BJ (cell line): ENCODE measurements around the gene NIPSNAP3A. TPM values are rescaled to one million over a fixed set of nuclear protein-coding genes. Genes with fewer than 3 reads are reported as not detected.
A peak's percentile ranks its signal among the peaks of the same experiment; 100 is the strongest.

Experiments used
- CTCF ChIA-PET: fragments of 350-600 bp; formaldehyde crosslinking; extraction: SDS; loops from one replicate; lab custom pipeline; 2021; ENCODE audit warnings: antibody characterized with exemption, inconsistent platforms; lab: Yijun Ruan, JAX
- POLR2A ChIA-PET: fragments of 300-600 bp; sonication (Branson Sonifier 250); formaldehyde crosslinking; extraction: SDS; loops from one replicate; lab custom pipeline; 2021; ENCODE audit warnings: antibody characterized with exemption; lab: Charles Lee
- DNase-seq: peaks from one replicate; pipeline ENCODE4 v3.0.0-alpha.2; 2011; ENCODE audit warnings: low read depth
- H3K27me3 ChIP-seq: 2 replicates; pipeline ENCODE4 v1.6.0; 2011; ENCODE audit warnings: low read length; ENCODE audit not compliant: control insufficient read depth, insufficient read depth
- H3K36me3 ChIP-seq: 2 replicates; pipeline ENCODE4 v1.5.1; 2011; ENCODE audit warnings: low read length; ENCODE audit not compliant: control insufficient read depth, insufficient read depth
- H3K4me3 ChIP-seq: 2 replicates; pipeline ENCODE4 v1.5.1; 2011; ENCODE audit warnings: low read depth, mild to moderate bottlenecking, control low read depth, low read length
- CTCF ChIP-seq: IDR thresholded peaks from 2 replicates; pipeline ENCODE4 v1.5.1; 2011; ENCODE audit warnings: low read depth, mild to moderate bottlenecking, control low read depth, inconsistent platforms, low read length, moderate library complexity; ENCODE audit not compliant: insufficient read depth
- polyA plus RNA-seq: library from polyadenylated mRNA; depleted of rRNA; stranded (reverse); fragments of >200 nt; gene quantifications from 2 replicates; pipeline ENCODE4 v1.2.3, GENCODE V29; 2011

The NIPSNAP3A gene
- polyA plus RNA-seq, 1 experiment: 40.6 TPM

GRCh38 chr9:104774831-104775573 lies 27.5 kb downstream of the NIPSNAP3A start:
- TF ChIP-seq CTCF: no peak
- no peak for DNase-seq
- CTCF ChIA-PET: no interaction called here

GRCh38 chr9:104775574-104775936 lies 28.1 kb downstream of the NIPSNAP3A start:
- DNase-seq: no peak
- Histone ChIP-seq H3K4me3 (no peak overlapping the region), H3K27me3 (no peaks in the 10 kb centered on the region), H3K36me3 (no peaks in the 10 kb centered on the region)
- POLR2A ChIA-PET: no interaction called here
- TF ChIP-seq CTCF: no peak
- CTCF ChIA-PET: no interaction called here

More at GRCh38 chr9:104774831-104775573, 27.5 kb downstream of the NIPSNAP3A start:
- H3K27me3 ChIP-seq: no peaks in the 10 kb centered on the region
- POLR2A ChIA-PET: no interaction called here
- H3K4me3 ChIP-seq: no peak overlapping the region
- no peaks in the 10 kb centered on the region for H3K36me3 ChIP-seq

GRCh38 chr9:104775976-104776375 lies 28.5 kb downstream of the NIPSNAP3A start:
- POLR2A ChIA-PET: no interaction called here
- no peak for TF ChIP-seq CTCF
- DNase-seq: no peak
- Histone ChIP-seq H3K4me3 (no peak overlapping the region), H3K36me3 (no peaks in the 10 kb centered on the region), H3K27me3 (no peaks in the 10 kb centered on the region)
- CTCF ChIA-PET: no interaction called here

GRCh38 chr9:104776797-104777196 lies 29.3 kb downstream of the NIPSNAP3A start:
- no peak overlapping the region for H3K4me3 ChIP-seq
- no peaks in the 10 kb centered on the region for H3K27me3 ChIP-seq
- peak; percentile 17 for DNase-seq
- no peaks in the 10 kb centered on the region for H3K36me3 ChIP-seq
- TF ChIP-seq CTCF: no peak
- ChIA-PET POLR2A (no interaction called here), CTCF (no interaction called here)

- POLR2A ChIA-PET: interaction anchor here (0.6 kb wide), 2 partner anchors 82 to 670 kb away, joined by 3 to 6 read pairs; no protein-coding TSS in a partner anchor
- CTCF ChIA-PET: interaction anchor here (1.3 to 2.8 kb wide), 4 partner anchors 12 to 640 kb away, joined by 3 to 12 read pairs (median 4); no protein-coding TSS in a partner anchor
- Histone ChIP-seq H3K27me3 (no peaks in the 10 kb centered on the region), H3K4me3 (no peak overlapping the region), H3K36me3 (no peaks in the 10 kb centered on the region; the same call in 1 of the 2 replicates)
- no peak for DNase-seq
- TF ChIP-seq CTCF: no peak
Measured at GRCh38 chr9:104778802-104779201, 31.3 kb downstream of the NIPSNAP3A start.
